Mesodermal cell (in vitro differentiated cells): ENCODE data around the gene LDLRAD2.
"Not testable (repeated sequence)": the region's sequence is repeated elsewhere in the genome, so short reads cannot be mapped to it uniquely, and the experiment has no call there.

Experiments
- H3K27ac ChIP-seq: 2 replicates; pipeline ENCODE4 v1.7.0; 2013; ENCODE audit warnings: mild to moderate bottlenecking, low read depth, low read length, moderate library complexity; ENCODE audit not compliant: severe bottlenecking
- H3K36me3 ChIP-seq: 2 replicates; pipeline ENCODE4 v1.7.1; 2013; ENCODE audit warnings: mild to moderate bottlenecking, low read length, moderate library complexity; ENCODE audit not compliant: control insufficient read depth, insufficient read depth
- H3K4me1 ChIP-seq: one replicate; pipeline ENCODE4 v1.7.1; 2013; ENCODE audit warnings: mild to moderate bottlenecking, low read length; ENCODE audit not compliant: insufficient read depth, control insufficient read depth, poor library complexity, severe bottlenecking
- H3K4me3 ChIP-seq: 2 replicates; pipeline ENCODE4 v1.7.0; 2013; ENCODE audit warnings: low read length, control low read depth, mild to moderate bottlenecking; ENCODE audit not compliant: insufficient read depth, poor library complexity, severe bottlenecking; ENCODE audit errors: extremely low read depth
- H3K9me3 ChIP-seq: 2 replicates; pipeline ENCODE4 v1.7.1; 2013; ENCODE audit warnings: mild to moderate bottlenecking, low read length, moderate library complexity; ENCODE audit not compliant: control insufficient read depth
- WGBS, 2 experiments: methylation state at CpG; one replicate each; pipeline ENCODE4 v1.1.5; 2013; ENCODE audit warnings: missing lambda C conversion rate in 2 of 2; ENCODE audit not compliant: insufficient coverage in 2 of 2; 5-methylcytosine and 5-hydroxymethylcytosine counted together

Gene LDLRAD2

GRCh38 chr1:21783679-21784603, 28.1 kb upstream of the LDLRAD2 start:
- Histone ChIP-seq H3K4me3 (peak overlapping the region; percentile 89), H3K9me3 (no peaks in the 10 kb centered on the region), H3K36me3 (no peaks in the 10 kb centered on the region), H3K4me1 (peaks cover 7% of the 10 kb centered on the region), H3K27ac (peak overlapping the region; percentile 100)
- 47 to 51% methylated on average over 29 to 31 of the region's 32 CpGs for WGBS, 2 experiments

DNA sequence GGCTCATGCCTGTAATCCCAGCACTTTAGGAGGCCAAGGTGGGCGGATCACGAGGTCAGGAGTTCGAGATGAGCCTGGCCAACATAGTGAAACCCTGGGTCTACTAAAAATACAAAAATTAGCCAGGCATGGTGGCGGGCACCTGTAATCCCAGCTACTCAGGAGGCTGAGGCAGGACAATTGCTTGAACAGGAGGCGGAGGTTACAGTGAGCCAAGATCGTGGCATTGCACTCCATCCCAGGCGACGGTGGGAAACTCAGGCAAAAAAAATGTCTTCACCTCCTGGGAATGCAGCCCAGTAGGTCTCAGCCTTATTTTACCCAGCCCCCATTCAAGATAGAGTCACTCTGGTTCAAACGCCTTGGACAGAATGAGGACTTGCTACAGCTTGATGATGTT, 26.3 kb upstream of the LDLRAD2 start:
- 93 to 96% methylated on average over 6 to 9 of the region's 9 CpGs for WGBS, 2 experiments
- H3K9me3 ChIP-seq, H3K36me3 ChIP-seq, H3K4me3 ChIP-seq, H3K4me1 ChIP-seq, H3K27ac ChIP-seq: not testable (repeated sequence)

DNA sequence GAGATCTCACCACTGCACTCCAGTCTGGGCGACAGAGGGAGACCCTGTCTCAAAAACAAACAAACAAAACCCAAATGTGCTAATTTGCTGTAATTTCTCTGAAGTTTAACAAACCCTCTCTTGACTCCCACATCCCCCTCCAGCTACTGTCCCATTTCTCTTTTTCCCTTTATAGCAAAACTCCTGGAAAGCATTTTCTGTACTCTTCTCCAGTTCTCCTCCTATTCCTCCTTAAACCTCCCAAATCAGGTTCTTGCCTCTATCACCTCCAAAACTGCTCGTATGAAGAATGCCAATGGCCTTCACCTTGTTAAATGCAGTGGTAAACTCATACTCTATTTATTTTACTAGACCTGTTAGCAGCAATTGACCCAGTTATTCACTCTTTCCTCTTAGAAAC, 25.4 kb upstream of the LDLRAD2 start:
- H3K27ac ChIP-seq, result no peak overlapping the region
- H3K4me3 ChIP-seq, result no peak overlapping the region
- no peaks in the 10 kb centered on the region for H3K36me3 ChIP-seq
- H3K4me1 ChIP-seq, result no peaks in the 10 kb centered on the region
- H3K9me3 ChIP-seq, result no peaks in the 10 kb centered on the region
- WGBS, 2 experiments, result 81 to 96% methylated on average over 2 of the region's 2 CpGs

GRCh38 chr1:21793104-21793503, 19.0 kb upstream of the LDLRAD2 start:
- WGBS, 2 experiments, result 100% methylated on average over 1 of the region's 2 CpGs; no CpG with 5 or more reads in 1 of the 2 experiments
- Histone ChIP-seq H3K9me3 (peaks cover 9% of the 10 kb centered on the region), H3K27ac (no peak overlapping the region), H3K4me1 (no peaks in the 10 kb centered on the region), H3K4me3 (no peak overlapping the region), H3K36me3 (no peaks in the 10 kb centered on the region)

- 91% methylated on average over 2 of the region's 2 CpGs for WGBS, 2 experiments
- H3K4me3 ChIP-seq, result no peak overlapping the region
These were observed 17.4 kb upstream of the LDLRAD2 start for GRCh38 chr1:21794656-21795055.

DNA sequence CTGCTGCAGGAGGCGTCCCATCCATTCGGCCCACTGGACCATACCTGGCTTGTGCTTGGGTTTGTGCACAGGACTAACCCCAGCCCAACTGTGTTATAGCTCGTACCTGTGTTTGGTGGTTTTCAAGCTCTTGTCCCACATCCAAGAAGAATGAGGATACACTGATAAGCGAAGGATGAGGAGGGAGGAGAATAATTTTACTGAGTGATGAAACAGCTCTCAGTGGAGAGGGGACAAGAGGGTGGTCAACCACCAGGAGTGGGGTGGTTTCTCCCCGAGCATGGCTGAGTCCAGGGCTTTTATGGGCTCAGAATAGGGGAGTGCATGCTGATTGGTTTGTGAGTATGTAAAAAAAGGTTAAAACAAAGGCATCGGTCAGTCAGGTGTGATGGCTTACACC, 17.0 kb upstream of the LDLRAD2 start:
- Histone ChIP-seq H3K4me1 (no peaks in the 10 kb centered on the region), H3K4me3 (no peak overlapping the region), H3K9me3 (peaks cover 9% of the 10 kb centered on the region), H3K36me3 (no peaks in the 10 kb centered on the region), H3K27ac (no peak overlapping the region)
- WGBS, 2 experiments, result 92 to 94% methylated on average over 5 to 6 of the region's 6 CpGs

More at GRCh38 chr1:21794656-21795055, 17.4 kb upstream of the LDLRAD2 start:
- Histone ChIP-seq H3K27ac (no peak overlapping the region), H3K4me1 (no peaks in the 10 kb centered on the region), H3K9me3 (peaks cover 9% of the 10 kb centered on the region), H3K36me3 (no peaks in the 10 kb centered on the region)

GRCh38 chr1:21799730-21800129, 12.3 kb upstream of the LDLRAD2 start:
- no peak overlapping the region for H3K27ac ChIP-seq
- H3K4me3 ChIP-seq, result no peak overlapping the region
- H3K4me1 ChIP-seq, result no peaks in the 10 kb centered on the region
- peaks cover 6% of the 10 kb centered on the region for H3K9me3 ChIP-seq
- H3K36me3 ChIP-seq, result no peaks in the 10 kb centered on the region
- 87 to 96% methylated on average over 3 to 4 of the region's 5 CpGs for WGBS, 2 experiments

DNA sequence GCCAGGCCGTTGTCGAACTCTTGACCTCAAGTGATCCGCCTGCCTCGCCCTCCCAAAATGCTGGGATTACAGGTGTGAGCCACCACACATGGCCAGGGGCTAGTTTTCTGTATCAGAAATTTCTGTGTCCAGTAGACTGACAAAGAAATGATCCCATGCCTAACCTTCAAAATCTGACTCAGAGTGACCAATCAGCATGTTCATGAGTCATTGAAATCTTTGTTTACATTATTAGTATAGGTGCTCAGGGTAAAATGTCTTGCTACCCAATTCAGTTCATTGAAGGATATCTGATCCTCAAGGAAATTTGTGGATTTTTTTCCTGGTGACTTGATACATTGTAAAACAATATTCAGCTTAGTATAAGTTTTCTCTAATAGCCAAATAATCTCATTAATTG, 11.0 kb upstream of the LDLRAD2 start:
- H3K27ac ChIP-seq, result no peak overlapping the region
- H3K4me3 ChIP-seq, result no peak overlapping the region
- H3K36me3 ChIP-seq, result no peaks in the 10 kb centered on the region
- H3K4me1 ChIP-seq, result no peaks in the 10 kb centered on the region
- WGBS, 2 experiments, result 93 to 98% methylated on average over 4 of the region's 4 CpGs
- H3K9me3 ChIP-seq, result no peaks in the 10 kb centered on the region

GRCh38 chr1:21804536-21804935, 7.5 kb upstream of the LDLRAD2 start:
- H3K36me3 ChIP-seq, result no peaks in the 10 kb centered on the region
- H3K4me3 ChIP-seq, result no peak overlapping the region
- no peaks in the 10 kb centered on the region for H3K9me3 ChIP-seq
- WGBS, 2 experiments, result no CpG with 5 or more reads among the region's 2 CpGs
- no peaks in the 10 kb centered on the region for H3K4me1 ChIP-seq
- no peak overlapping the region for H3K27ac ChIP-seq

DNA sequence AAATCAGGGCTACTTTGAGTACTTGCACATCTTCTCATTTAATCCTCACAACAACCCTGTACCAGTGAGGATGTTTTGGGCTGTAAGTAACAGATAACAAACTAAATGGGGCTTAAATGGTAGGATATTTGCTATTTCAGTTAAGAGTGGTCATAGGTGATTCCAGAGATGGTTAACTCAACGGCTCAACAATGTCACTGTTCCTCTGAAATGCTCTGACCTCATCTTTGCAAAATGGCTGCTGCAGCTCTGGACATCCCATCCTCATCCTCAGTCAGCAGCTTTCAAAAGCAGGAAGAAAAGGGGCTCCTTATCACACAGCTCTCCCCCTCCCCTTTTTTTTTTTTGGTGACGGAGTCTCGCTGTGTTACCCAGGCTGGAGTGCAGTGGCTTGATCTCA, 1.5 kb downstream of the LDLRAD2 start:
- Histone ChIP-seq H3K4me1 (peaks cover 17% of the 10 kb centered on the region), H3K27ac (no peak overlapping the region), H3K4me3 (no peak overlapping the region), H3K9me3 (no peaks in the 10 kb centered on the region), H3K36me3 (no peaks in the 10 kb centered on the region)
- 80% methylated on average over 1 of the region's 3 CpGs; no CpG with 5 or more reads in 1 of the 2 experiments for WGBS, 2 experiments

- H3K27ac ChIP-seq, result no peak overlapping the region
- WGBS, 2 experiments, result 16 to 17% methylated on average over 58 to 60 of the region's 65 CpGs
- H3K4me1 ChIP-seq, result peaks cover 17% of the 10 kb centered on the region
- H3K9me3 ChIP-seq, result no peaks in the 10 kb centered on the region
- peak overlapping the region; percentile 38 for H3K4me3 ChIP-seq
- H3K36me3 ChIP-seq, result no peaks in the 10 kb centered on the region
These were observed 2.3 kb downstream of the LDLRAD2 start for GRCh38 chr1:21814241-21814918.
